ENCODE data around the gene ZNF3.

Gene ZNF3

GRCh38 chr7:100044718-100045117 is 36.8 kb downstream of the ZNF3 start:
- TF ChIP-seq CTCF (IDR thresholded peaks at IDR 0.05; ENCODE audit: borderline replicate concordance, control extremely low read depth, extremely low read depth, insufficient read depth, missing control alignments): no peak
- in situ Hi-C loops (cut with MboI; ENCODE audit: low sequenced_read_pairs, unreplicated experiment): no loop called here
- peak; percentile 59 for DNase-seq (ENCODE audit: low spot score)

- in situ Hi-C loops (cut with MboI; ENCODE audit: low sequenced_read_pairs, unreplicated experiment): no loop called here
- no peak for TF ChIP-seq CTCF (IDR thresholded peaks at IDR 0.05; ENCODE audit: borderline replicate concordance, control extremely low read depth, extremely low read depth, insufficient read depth, missing control alignments)
- DNase-seq (ENCODE audit: low spot score): no peak
Observed at GRCh38 chr7:100040575-100040974, 40.9 kb downstream of the ZNF3 start.

- no peak for TF ChIP-seq CTCF (IDR thresholded peaks at IDR 0.05; ENCODE audit: borderline replicate concordance, control extremely low read depth, extremely low read depth, insufficient read depth, missing control alignments)
- no peak for DNase-seq (ENCODE audit: low spot score)
- in situ Hi-C loops (cut with MboI; ENCODE audit: low sequenced_read_pairs, unreplicated experiment): no loop called here
Observed at GRCh38 chr7:100038326-100038725, 43.2 kb downstream of the ZNF3 start.

GRCh38 chr7:100035876-100036275 is 45.6 kb downstream of the ZNF3 start:
- no peak for TF ChIP-seq CTCF (IDR thresholded peaks at IDR 0.05; ENCODE audit: borderline replicate concordance, control extremely low read depth, extremely low read depth, insufficient read depth, missing control alignments)
- in situ Hi-C loops (cut with MboI; ENCODE audit: low sequenced_read_pairs, unreplicated experiment): no loop called here
- no peak for DNase-seq (ENCODE audit: low spot score)

- no peak for TF ChIP-seq CTCF (IDR thresholded peaks at IDR 0.05; ENCODE audit: borderline replicate concordance, control extremely low read depth, extremely low read depth, insufficient read depth, missing control alignments)
- DNase-seq (ENCODE audit: low spot score): no peak
- in situ Hi-C loops (cut with MboI; ENCODE audit: low sequenced_read_pairs, unreplicated experiment): no loop called here
Observed at GRCh38 chr7:100034871-100035510, 46.5 kb downstream of the ZNF3 start.

GRCh38 chr7:100033526-100033925 is 48.0 kb downstream of the ZNF3 start:
- TF ChIP-seq CTCF (IDR thresholded peaks at IDR 0.05; ENCODE audit: borderline replicate concordance, control extremely low read depth, extremely low read depth, insufficient read depth, missing control alignments): no peak
- DNase-seq (ENCODE audit: low spot score): no peak
- in situ Hi-C loops (cut with MboI; ENCODE audit: low sequenced_read_pairs, unreplicated experiment): no loop called here

Data from GM13976 (cell line).